Measurements from ENCODE around the gene EMP3. TPM values are rescaled to one million over a fixed set of nuclear protein-coding genes. Genes with fewer than 3 reads are reported as not detected.

The EMP3 gene
- total and polyA plus RNA-seq, 2 of the 13 experiments (the other 11 are each of a cell fraction or from before 2014, with no cell fraction given): 2.2 to 7.8 TPM

DNA sequence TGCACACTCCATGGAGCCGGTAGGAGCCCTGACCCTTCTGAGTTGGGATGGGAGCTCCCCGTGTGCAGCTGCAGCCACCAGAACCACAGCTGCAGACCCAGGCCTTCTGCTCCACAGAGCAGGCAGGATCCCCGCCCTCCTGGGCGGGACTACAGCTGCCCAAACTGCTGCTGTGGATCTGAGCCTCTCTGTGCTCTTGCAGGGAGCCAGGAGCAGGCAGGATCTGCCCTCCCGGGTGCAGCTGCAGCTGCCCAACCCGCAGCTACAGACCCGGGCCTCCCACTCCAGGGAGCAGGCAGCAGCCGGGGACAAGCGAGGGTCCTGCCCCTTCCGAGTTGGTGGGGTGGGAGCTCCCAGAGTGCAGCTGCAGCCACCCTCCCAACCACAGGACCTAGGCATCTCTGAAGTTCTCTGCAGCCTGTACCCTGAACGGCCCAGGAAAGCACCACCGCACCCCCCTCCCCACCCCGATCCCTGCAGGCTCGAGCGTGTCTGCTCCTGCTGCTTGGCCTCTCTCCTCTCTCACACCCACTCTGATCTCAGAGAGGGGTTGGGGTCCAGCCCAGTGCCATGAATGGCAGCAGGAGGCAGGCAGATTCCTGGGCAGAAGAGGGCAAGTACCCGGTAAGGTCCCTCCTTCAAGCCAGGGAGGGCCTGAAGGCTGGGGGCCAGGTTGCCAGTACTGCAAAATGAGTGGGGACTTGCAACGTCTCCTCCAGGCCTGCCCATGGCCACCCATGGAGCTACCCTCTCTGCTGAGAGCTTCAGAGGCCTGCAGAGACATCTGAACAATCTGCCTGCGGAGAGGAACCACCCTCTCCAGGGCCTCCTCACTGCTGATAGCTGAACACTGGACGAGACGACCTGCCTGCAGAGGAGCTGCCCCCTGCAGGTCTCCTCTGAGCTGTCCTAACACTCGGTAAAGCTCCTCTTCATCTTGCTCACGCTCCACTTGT is 16.4 kb upstream of the EMP3 start (continued):
- TF ChIP-seq, protein P1, sequence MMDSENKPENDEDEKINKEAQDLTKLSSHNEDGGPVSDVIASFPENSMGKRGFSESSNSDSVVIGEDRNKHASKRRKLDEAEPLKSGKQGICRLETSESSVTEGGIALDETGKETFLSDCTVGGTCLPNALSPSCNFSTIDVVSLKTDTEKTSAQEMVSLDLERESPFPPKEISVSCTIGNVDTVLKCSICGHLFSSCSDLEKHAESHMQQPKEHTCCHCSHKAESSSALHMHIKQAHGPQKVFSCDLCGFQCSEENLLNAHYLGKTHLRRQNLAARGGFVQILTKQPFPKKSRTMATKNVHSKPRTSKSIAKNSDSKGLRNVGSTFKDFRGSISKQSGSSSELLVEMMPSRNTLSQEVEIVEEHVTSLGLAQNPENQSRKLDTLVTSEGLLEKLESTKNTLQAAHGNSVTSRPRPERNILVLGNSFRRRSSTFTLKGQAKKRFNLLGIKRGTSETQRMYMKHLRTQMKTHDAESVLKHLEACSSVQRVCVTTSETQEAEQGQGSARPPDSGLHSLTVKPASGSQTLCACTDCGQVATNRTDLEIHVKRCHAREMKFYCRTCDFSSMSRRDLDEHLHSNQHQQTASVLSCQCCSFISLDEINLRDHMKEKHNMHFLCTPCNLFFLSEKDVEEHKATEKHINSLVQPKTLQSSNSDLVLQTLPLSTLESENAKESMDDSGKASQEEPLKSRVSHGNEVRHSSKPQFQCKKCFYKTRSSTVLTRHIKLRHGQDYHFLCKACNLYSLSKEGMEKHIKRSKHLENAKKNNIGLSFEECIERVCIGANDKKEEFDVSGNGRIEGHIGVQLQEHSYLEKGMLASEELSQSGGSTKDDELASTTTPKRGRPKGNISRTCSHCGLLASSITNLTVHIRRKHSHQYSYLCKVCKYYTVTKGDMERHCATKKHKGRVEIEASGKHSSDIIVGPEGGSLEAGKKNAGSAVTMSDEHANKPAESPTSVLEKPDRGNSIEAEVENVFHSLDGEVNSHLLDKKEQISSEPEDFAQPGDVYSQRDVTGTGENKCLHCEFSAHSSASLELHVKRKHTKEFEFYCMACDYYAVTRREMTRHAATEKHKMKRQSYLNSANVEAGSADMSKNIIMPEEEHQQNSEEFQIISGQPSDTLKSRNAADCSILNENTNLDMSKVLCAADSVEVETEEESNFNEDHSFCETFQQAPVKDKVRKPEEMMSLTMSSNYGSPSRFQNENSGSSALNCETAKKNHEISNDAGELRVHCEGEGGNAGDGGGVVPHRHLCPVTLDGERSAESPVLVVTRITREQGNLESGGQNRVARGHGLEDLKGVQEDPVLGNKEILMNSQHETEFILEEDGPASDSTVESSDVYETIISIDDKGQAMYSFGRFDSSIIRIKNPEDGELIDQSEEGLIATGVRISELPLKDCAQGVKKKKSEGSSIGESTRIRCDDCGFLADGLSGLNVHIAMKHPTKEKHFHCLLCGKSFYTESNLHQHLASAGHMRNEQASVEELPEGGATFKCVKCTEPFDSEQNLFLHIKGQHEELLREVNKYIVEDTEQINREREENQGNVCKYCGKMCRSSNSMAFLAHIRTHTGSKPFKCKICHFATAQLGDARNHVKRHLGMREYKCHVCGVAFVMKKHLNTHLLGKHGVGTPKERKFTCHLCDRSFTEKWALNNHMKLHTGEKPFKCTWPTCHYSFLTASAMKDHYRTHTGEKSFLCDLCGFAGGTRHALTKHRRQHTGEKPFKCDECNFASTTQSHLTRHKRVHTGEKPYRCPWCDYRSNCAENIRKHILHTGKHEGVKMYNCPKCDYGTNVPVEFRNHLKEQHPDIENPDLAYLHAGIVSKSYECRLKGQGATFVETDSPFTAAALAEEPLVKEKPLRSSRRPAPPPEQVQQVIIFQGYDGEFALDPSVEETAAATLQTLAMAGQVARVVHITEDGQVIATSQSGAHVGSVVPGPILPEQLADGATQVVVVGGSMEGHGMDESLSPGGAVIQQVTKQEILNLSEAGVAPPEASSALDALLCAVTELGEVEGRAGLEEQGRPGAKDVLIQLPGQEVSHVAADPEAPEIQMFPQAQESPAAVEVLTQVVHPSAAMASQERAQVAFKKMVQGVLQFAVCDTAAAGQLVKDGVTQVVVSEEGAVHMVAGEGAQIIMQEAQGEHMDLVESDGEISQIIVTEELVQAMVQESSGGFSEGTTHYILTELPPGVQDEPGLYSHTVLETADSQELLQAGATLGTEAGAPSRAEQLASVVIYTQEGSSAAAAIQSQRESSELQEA (CRISPR knock-in tag; IDR thresholded peaks at IDR 0.05; ENCODE audit: not compliant biosample characterization): peak; percentile 23
- TF ChIP-seq HOXA7 (CRISPR knock-in tag; IDR thresholded peaks at IDR 0.05): no peak
- no peak for TF ChIP-seq SIX1 (CRISPR knock-in tag; IDR thresholded peaks at IDR 0.05; ENCODE audit: borderline replicate concordance)
- TF ChIP-seq STAG1 (CRISPR knock-in tag; IDR thresholded peaks at IDR 0.05): peak; percentile 54
- TF ChIP-seq, protein P2, sequence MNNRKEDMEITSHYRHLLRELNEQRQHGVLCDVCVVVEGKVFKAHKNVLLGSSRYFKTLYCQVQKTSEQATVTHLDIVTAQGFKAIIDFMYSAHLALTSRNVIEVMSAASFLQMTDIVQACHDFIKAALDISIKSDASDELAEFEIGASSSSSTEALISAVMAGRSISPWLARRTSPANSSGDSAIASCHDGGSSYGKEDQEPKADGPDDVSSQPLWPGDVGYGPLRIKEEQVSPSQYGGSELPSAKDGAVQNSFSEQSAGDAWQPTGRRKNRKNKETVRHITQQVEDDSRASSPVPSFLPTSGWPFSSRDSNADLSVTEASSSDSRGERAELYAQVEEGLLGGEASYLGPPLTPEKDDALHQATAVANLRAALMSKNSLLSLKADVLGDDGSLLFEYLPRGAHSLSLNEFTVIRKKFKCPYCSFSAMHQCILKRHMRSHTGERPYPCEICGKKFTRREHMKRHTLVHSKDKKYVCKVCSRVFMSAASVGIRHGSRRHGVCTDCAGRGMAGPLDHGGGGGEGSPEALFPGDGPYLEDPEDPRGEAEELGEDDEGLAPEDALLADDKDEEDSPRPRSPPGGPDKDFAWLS (CRISPR knock-in tag; IDR thresholded peaks at IDR 0.05; ENCODE audit: borderline replicate concordance): no peak
- TF ChIP-seq, protein P3, sequence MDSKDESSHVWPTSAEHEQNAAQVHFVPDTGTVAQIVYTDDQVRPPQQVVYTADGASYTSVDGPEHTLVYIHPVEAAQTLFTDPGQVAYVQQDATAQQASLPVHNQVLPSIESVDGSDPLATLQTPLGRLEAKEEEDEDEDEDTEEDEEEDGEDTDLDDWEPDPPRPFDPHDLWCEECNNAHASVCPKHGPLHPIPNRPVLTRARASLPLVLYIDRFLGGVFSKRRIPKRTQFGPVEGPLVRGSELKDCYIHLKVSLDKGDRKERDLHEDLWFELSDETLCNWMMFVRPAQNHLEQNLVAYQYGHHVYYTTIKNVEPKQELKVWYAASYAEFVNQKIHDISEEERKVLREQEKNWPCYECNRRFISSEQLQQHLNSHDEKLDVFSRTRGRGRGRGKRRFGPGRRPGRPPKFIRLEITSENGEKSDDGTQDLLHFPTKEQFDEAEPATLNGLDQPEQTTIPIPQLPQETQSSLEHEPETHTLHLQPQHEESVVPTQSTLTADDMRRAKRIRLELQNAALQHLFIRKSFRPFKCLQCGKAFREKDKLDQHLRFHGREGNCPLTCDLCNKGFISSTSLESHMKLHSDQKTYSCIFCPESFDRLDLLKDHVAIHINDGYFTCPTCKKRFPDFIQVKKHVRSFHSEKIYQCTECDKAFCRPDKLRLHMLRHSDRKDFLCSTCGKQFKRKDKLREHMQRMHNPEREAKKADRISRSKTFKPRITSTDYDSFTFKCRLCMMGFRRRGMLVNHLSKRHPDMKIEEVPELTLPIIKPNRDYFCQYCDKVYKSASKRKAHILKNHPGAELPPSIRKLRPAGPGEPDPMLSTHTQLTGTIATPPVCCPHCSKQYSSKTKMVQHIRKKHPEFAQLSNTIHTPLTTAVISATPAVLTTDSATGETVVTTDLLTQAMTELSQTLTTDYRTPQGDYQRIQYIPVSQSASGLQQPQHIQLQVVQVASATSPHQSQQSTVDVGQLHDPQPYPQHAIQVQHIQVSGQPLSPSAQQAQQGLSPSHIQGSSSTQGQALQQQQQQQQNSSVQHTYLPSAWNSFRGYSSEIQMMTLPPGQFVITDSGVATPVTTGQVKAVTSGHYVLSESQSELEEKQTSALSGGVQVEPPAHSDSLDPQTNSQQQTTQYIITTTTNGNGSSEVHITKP (CRISPR knock-in tag; IDR thresholded peaks at IDR 0.05; ENCODE audit: low read depth): peak; percentile 64; the same call in 1 of the 2 replicates
- no peak for TF ChIP-seq CBX5 (CRISPR knock-in tag; IDR thresholded peaks at IDR 0.05; ENCODE audit: borderline replicate concordance)
- TF ChIP-seq ZSCAN20 (CRISPR knock-in tag; IDR thresholded peaks at IDR 0.05; ENCODE audit: borderline replicate concordance): no peak
- TF ChIP-seq, protein P4, sequence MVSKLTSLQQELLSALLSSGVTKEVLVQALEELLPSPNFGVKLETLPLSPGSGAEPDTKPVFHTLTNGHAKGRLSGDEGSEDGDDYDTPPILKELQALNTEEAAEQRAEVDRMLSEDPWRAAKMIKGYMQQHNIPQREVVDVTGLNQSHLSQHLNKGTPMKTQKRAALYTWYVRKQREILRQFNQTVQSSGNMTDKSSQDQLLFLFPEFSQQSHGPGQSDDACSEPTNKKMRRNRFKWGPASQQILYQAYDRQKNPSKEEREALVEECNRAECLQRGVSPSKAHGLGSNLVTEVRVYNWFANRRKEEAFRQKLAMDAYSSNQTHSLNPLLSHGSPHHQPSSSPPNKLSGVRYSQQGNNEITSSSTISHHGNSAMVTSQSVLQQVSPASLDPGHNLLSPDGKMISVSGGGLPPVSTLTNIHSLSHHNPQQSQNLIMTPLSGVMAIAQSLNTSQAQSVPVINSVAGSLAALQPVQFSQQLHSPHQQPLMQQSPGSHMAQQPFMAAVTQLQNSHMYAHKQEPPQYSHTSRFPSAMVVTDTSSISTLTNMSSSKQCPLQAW (CRISPR knock-in tag; IDR thresholded peaks at IDR 0.05): no peak
- peak; percentile 62; the same call in 1 of the 2 replicates for TF ChIP-seq ZNF274 (CRISPR knock-in tag; IDR thresholded peaks at IDR 0.05)
- TF ChIP-seq YEATS2 (CRISPR knock-in tag; IDR thresholded peaks at IDR 0.05; ENCODE audit: borderline replicate concordance): peak; percentile 31; the same call in 1 of the 2 replicates
